HepG2 (cell line): ENCODE data around the gene INSR. TPM values are rescaled to one million over a fixed set of nuclear protein-coding genes. Genes with fewer than 3 reads are reported as not detected.

Experiments used
- ADNP ChIP-seq: sonication (generic); formaldehyde crosslinking; IDR thresholded peaks from 2 replicates; pipeline ENCODE4 v1.4.0; 2020; ENCODE audit warnings: missing genetic modification reagents
- AGO1 ChIP-seq: fragments of 200-400 bp; formaldehyde crosslinking; IDR thresholded peaks from 2 replicates; pipeline ENCODE4 v1.6.1; 2017; ENCODE audit warnings: mild to moderate bottlenecking, low read depth, low read length, moderate library complexity; ENCODE audit not compliant: poor library complexity, severe bottlenecking
- ARNT ChIP-seq: fragments of 450-650 bp; IDR thresholded peaks from 2 replicates; pipeline ENCODE4 v1.6.1; 2017
- ERF ChIP-seq: IDR thresholded peaks from 2 replicates; pipeline ENCODE4 v1.6.1; 2018; ENCODE audit warnings: missing biosample characterization, missing genetic modification reagents
- FOSL1 ChIP-seq: sonication (generic); formaldehyde crosslinking; IDR thresholded peaks from 2 replicates; pipeline ENCODE4 v1.9.0; 2021; ENCODE audit warnings: missing genetic modification reagents, borderline replicate concordance
- GFI1 ChIP-seq: sonication (generic); formaldehyde crosslinking; IDR thresholded peaks from 2 replicates; pipeline ENCODE4 v1.5.0; 2020; ENCODE audit warnings: missing genetic modification reagents, mild to moderate bottlenecking, borderline replicate concordance
- GLI4 ChIP-seq: sonication (generic); formaldehyde crosslinking; IDR thresholded peaks from 2 replicates; pipeline ENCODE4 v1.5.1; 2020; ENCODE audit warnings: missing genetic modification reagents, mild to moderate bottlenecking, moderate library complexity, borderline replicate concordance
- HMG20A ChIP-seq: IDR thresholded peaks from 2 replicates; pipeline ENCODE4 v1.6.1; 2016; ENCODE audit warnings: borderline replicate concordance
- HNF1B ChIP-seq: sonication (generic); formaldehyde crosslinking; IDR thresholded peaks from 2 replicates; pipeline ENCODE4 v1.5.1; 2020; ENCODE audit warnings: mild to moderate bottlenecking, moderate library complexity, missing genetic modification reagents
- JUN ChIP-seq: sonication (generic); formaldehyde crosslinking; IDR thresholded peaks from 2 replicates; pipeline ENCODE4 v1.4.0; 2020; ENCODE audit warnings: mild to moderate bottlenecking, missing genetic modification reagents
- MED1 ChIP-seq: sonication (generic); formaldehyde crosslinking; IDR thresholded peaks from 2 replicates; pipeline ENCODE4 v1.4.0; 2020; ENCODE audit warnings: missing genetic modification reagents
- PHF8 ChIP-seq: sonication (generic); formaldehyde crosslinking; IDR thresholded peaks from 2 replicates; pipeline ENCODE4 v1.5.0; 2020; ENCODE audit warnings: missing genetic modification reagents
- RNF2 ChIP-seq: fragments of 450-650 bp; conservative IDR thresholded peaks from 2 replicates; pipeline ENCODE4 v1.6.1; 2016; ENCODE audit warnings: low read depth
- SMAD1 ChIP-seq: sonication (generic); formaldehyde crosslinking; IDR thresholded peaks from 2 replicates; pipeline ENCODE4 v1.4.0; 2020; ENCODE audit warnings: missing genetic modification reagents, low read depth, mild to moderate bottlenecking, borderline replicate concordance
- SMYD3 ChIP-seq: sonication (generic); formaldehyde crosslinking; IDR thresholded peaks from 2 replicates; pipeline ENCODE4 v1.8.1; 2023; ENCODE audit warnings: mild to moderate bottlenecking, missing genetic modification reagents
- TCF7L2 ChIP-seq: IDR thresholded peaks from 2 replicates; pipeline ENCODE4 v1.6.1; 2011; ENCODE audit warnings: mild to moderate bottlenecking, low read depth, low read length, moderate library complexity
- TEAD2 ChIP-seq: sonication (generic); formaldehyde crosslinking; IDR thresholded peaks from 2 replicates; pipeline ENCODE4 v1.9.0; 2021; ENCODE audit warnings: missing genetic modification reagents
- ZEB1 ChIP-seq: IDR thresholded peaks from 2 replicates; pipeline ENCODE4 v1.6.1; 2012; ENCODE audit warnings: mild to moderate bottlenecking, low read depth, inconsistent platforms; ENCODE audit not compliant: insufficient replicate concordance
- ZNF17 ChIP-seq: sonication (generic); formaldehyde crosslinking; IDR thresholded peaks from 2 replicates; pipeline ENCODE4 v1.5.0; 2020; ENCODE audit warnings: mild to moderate bottlenecking, missing genetic modification reagents
- ZNF207 ChIP-seq: fragments of 450-650 bp; IDR thresholded peaks from 2 replicates; pipeline ENCODE4 v1.6.1; 2016; ENCODE audit warnings: antibody characterized with exemption, borderline replicate concordance
- ZNF326 ChIP-seq: sonication (generic); formaldehyde crosslinking; IDR thresholded peaks from 2 replicates; pipeline ENCODE4 v1.4.0; 2020; ENCODE audit warnings: missing genetic modification reagents, borderline replicate concordance
- ZNF335 ChIP-seq: sonication (generic); formaldehyde crosslinking; IDR thresholded peaks from 2 replicates; pipeline ENCODE4 v1.4.0; 2020; ENCODE audit warnings: missing genetic modification reagents
- ZNF713 ChIP-seq: sonication (generic); formaldehyde crosslinking; IDR thresholded peaks from 2 replicates; pipeline ENCODE4 v1.4.0; 2020; ENCODE audit warnings: mild to moderate bottlenecking, missing genetic modification reagents
- ZNF749 ChIP-seq: sonication (generic); formaldehyde crosslinking; IDR thresholded peaks from 2 replicates; pipeline ENCODE4 v1.8.0; 2022; ENCODE audit warnings: mild to moderate bottlenecking, missing genetic modification reagents, moderate library complexity, borderline replicate concordance
- polyA plus RNA-seq, 8 experiments: library from polyadenylated mRNA; depleted of rRNA in 3 of 8; stranded (reverse) in 7 of 8; unstranded in 1 of 8; fragments of >200 nt; fragmentation: Illumina TruSeq in 4 of 8; extraction: Trizol in 4 of 8; gene quantifications; 2 replicates each; pipeline versions ENCODE4 v1.2.1 to v1.2.3, GENCODE V29; 2011 to 2016; ENCODE audit warnings: low read depth in 4 of 8, missing spikeins in 1 of 8, mixed read lengths in 1 of 8; ENCODE audit not compliant: insufficient read depth in 1 of 8
- total RNA-seq, 5 experiments: library from RNA; depleted of rRNA; stranded (reverse); fragments of >200 nt; fragmentation: Illumina TruSeq; extraction: Trizol; gene quantifications; 2 replicates each; pipeline ENCODE4 v1.2.3, GENCODE V29; 2016; ENCODE audit warnings: low read depth in 1 of 5
- TF ChIP-seq, protein P1 (sequence below): sonication (generic); formaldehyde crosslinking; IDR thresholded peaks from 2 replicates; pipeline ENCODE4 v1.5.0; 2020; ENCODE audit warnings: missing genetic modification reagents
- TF ChIP-seq, protein P2 (sequence below): sonication (generic); formaldehyde crosslinking; IDR thresholded peaks from 2 replicates; pipeline ENCODE4 v1.5.0; 2020; ENCODE audit warnings: mild to moderate bottlenecking, missing genetic modification reagents

The INSR gene
- total and polyA plus RNA-seq, 2 of the 13 experiments (the other 11 are each of a cell fraction or from before 2014, with no cell fraction given) = 24.2 to 29.8 TPM

- TF ChIP-seq HNF1B (CRISPR knock-in tag) (no peak), TEAD2 (no peak), MED1 (CRISPR knock-in tag) (0 out of 2 replicates have a peak, but pooled peaks have one; percentile 25), TCF7L2 (no peak), SMAD1 (CRISPR knock-in tag) (no peak), GFI1 (CRISPR knock-in tag) (no peak), PHF8 (CRISPR knock-in tag) (no peak), SMYD3 (CRISPR knock-in tag) (no peak), ZNF335 (CRISPR knock-in tag) (no peak), ZEB1 (no peak), HMG20A (CRISPR knock-in tag) (no peak), ZNF17 (no peak), FOSL1 (CRISPR knock-in tag) (no peak), ADNP (CRISPR knock-in tag) (peak; percentile 38; the same call in 1 of the 2 replicates), JUN (CRISPR knock-in tag) (no peak), ZNF326 (no peak), ZNF207 (no peak), RNF2 (no peak), ZNF713 (CRISPR knock-in tag) (no peak), AGO1 (no peak), ZNF749 (CRISPR knock-in tag) (no peak), ERF (CRISPR knock-in tag) (0 out of 2 replicates have a peak, but pooled peaks have one; percentile 38), ARNT (no peak), GLI4 (CRISPR knock-in tag) (no peak)
- TF ChIP-seq, protein P1, sequence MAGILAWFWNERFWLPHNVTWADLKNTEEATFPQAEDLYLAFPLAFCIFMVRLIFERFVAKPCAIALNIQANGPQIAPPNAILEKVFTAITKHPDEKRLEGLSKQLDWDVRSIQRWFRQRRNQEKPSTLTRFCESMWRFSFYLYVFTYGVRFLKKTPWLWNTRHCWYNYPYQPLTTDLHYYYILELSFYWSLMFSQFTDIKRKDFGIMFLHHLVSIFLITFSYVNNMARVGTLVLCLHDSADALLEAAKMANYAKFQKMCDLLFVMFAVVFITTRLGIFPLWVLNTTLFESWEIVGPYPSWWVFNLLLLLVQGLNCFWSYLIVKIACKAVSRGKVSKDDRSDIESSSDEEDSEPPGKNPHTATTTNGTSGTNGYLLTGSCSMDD (CRISPR knock-in tag) = no peak
- TF ChIP-seq, protein P2, sequence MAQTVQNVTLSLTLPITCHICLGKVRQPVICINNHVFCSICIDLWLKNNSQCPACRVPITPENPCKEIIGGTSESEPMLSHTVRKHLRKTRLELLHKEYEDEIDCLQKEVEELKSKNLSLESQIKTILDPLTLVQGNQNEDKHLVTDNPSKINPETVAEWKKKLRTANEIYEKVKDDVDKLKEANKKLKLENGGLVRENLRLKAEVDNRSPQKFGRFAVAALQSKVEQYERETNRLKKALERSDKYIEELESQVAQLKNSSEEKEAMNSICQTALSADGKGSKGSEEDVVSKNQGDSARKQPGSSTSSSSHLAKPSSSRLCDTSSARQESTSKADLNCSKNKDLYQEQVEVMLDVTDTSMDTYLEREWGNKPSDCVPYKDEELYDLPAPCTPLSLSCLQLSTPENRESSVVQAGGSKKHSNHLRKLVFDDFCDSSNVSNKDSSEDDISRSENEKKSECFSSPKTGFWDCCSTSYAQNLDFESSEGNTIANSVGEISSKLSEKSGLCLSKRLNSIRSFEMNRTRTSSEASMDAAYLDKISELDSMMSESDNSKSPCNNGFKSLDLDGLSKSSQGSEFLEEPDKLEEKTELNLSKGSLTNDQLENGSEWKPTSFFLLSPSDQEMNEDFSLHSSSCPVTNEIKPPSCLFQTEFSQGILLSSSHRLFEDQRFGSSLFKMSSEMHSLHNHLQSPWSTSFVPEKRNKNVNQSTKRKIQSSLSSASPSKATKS (CRISPR knock-in tag) = no peak
Measured at GRCh38 chr19:7340959-7341837, 47.0 kb upstream of the INSR start (continued).
